HepG2 (cell line): ENCODE measurements around the gene C2CD3. TPM values are rescaled to one million over a fixed set of nuclear protein-coding genes. Genes with fewer than 3 reads are reported as not detected.
A peak's percentile ranks its signal among the peaks of the same experiment; 100 is the strongest.

Experiments used
- CCAR2 ChIP-seq: fragments of 200-400 bp; formaldehyde crosslinking; optimal IDR thresholded peaks from 2 replicates; pipeline ENCODE3; 2018; ENCODE audit warnings: low read depth, mild to moderate bottlenecking, low read length, moderate library complexity
- ETV6 ChIP-seq: sonication (generic); formaldehyde crosslinking; conservative IDR thresholded peaks from 2 replicates; pipeline ENCODE4 v1.4.0; 2020; ENCODE audit warnings: missing genetic modification reagents
- HOXA3 ChIP-seq: sonication (generic); formaldehyde crosslinking; IDR thresholded peaks from 2 replicates; pipeline ENCODE4 v1.5.0; 2020; ENCODE audit warnings: missing genetic modification reagents
- KAT7 ChIP-seq: IDR thresholded peaks from 2 replicates; pipeline ENCODE4 v1.6.1; 2018; ENCODE audit warnings: borderline replicate concordance, missing compliant biosample characterization
- KLF16 ChIP-seq, 2 experiments: sonication (generic) in 1 of 2; formaldehyde crosslinking in 1 of 2; IDR thresholded peaks; 2 replicates each; pipeline versions ENCODE4 v1.6.1 to v1.8.0; 2016 to 2023; ENCODE audit warnings: missing genetic modification reagents in 2 of 2, missing compliant biosample characterization in 1 of 2
- KMT2A ChIP-seq: sonication (generic); formaldehyde crosslinking; IDR thresholded peaks from 2 replicates; pipeline ENCODE4 v1.4.0; 2020; ENCODE audit warnings: missing genetic modification reagents
- MED13 ChIP-seq: sonication (generic); formaldehyde crosslinking; IDR thresholded peaks from 2 replicates; pipeline ENCODE4 v1.5.0; 2020; ENCODE audit warnings: missing genetic modification reagents
- MXD3 ChIP-seq: IDR thresholded peaks from 2 replicates; pipeline ENCODE4 v1.6.1; 2016; ENCODE audit warnings: mild to moderate bottlenecking, missing biosample characterization, missing genetic modification reagents
- MXD4 ChIP-seq: IDR thresholded peaks from 2 replicates; pipeline ENCODE4 v1.6.1; 2016; ENCODE audit warnings: mild to moderate bottlenecking, missing biosample characterization, missing genetic modification reagents
- NCOR1 ChIP-seq: fragments of 200-600 bp; sonication (generic); IDR thresholded peaks from 2 replicates; pipeline ENCODE4 v1.7.0; 2017; ENCODE audit warnings: antibody characterized with exemption, low read length, borderline replicate concordance
- NFE2L2 ChIP-seq: fragments of 150-350 bp; IDR thresholded peaks from 2 replicates; pipeline ENCODE4 v1.6.1; 2014; ENCODE audit warnings: low read length
- PHF20 ChIP-seq: sonication (generic); formaldehyde crosslinking; IDR thresholded peaks from 2 replicates; pipeline ENCODE4 v1.5.0; 2020; ENCODE audit warnings: mild to moderate bottlenecking, missing genetic modification reagents
- REPIN1 ChIP-seq: sonication (generic); formaldehyde crosslinking; IDR thresholded peaks from 2 replicates; pipeline ENCODE4 v1.8.0; 2022; ENCODE audit warnings: missing genetic modification reagents, low read depth, mild to moderate bottlenecking, borderline replicate concordance
- RFXAP ChIP-seq: sonication (generic); formaldehyde crosslinking; IDR thresholded peaks from 2 replicates; pipeline ENCODE4 v1.4.0; 2020; ENCODE audit warnings: missing genetic modification reagents, borderline replicate concordance
- RNF2 ChIP-seq: fragments of 450-650 bp; conservative IDR thresholded peaks from 2 replicates; pipeline ENCODE4 v1.6.1; 2016; ENCODE audit warnings: low read depth
- SMAD9 ChIP-seq: sonication (generic); formaldehyde crosslinking; IDR thresholded peaks from 2 replicates; pipeline ENCODE4 v1.5.1; 2020; ENCODE audit warnings: mild to moderate bottlenecking, missing genetic modification reagents
- TARDBP ChIP-seq: sonication (generic); formaldehyde crosslinking; IDR thresholded peaks from 2 replicates; pipeline ENCODE4 v1.8.0; 2022; ENCODE audit warnings: mild to moderate bottlenecking, missing genetic modification reagents
- ZNF124 ChIP-seq: sonication (generic); formaldehyde crosslinking; IDR thresholded peaks from 2 replicates; pipeline ENCODE4 v1.4.0; 2020; ENCODE audit warnings: missing genetic modification reagents
- ZNF138 ChIP-seq: sonication (generic); formaldehyde crosslinking; IDR thresholded peaks from 2 replicates; pipeline ENCODE4 v1.5.0; 2020; ENCODE audit warnings: mild to moderate bottlenecking, low read depth, missing genetic modification reagents
- ZNF280B ChIP-seq: sonication (generic); formaldehyde crosslinking; IDR thresholded peaks from 2 replicates; pipeline ENCODE4 v1.5.0; 2020; ENCODE audit warnings: missing genetic modification reagents, mild to moderate bottlenecking, borderline replicate concordance
- ZNF326 ChIP-seq: sonication (generic); formaldehyde crosslinking; IDR thresholded peaks from 2 replicates; pipeline ENCODE4 v1.4.0; 2020; ENCODE audit warnings: missing genetic modification reagents, borderline replicate concordance
- ZNF33A ChIP-seq: sonication (generic); formaldehyde crosslinking; IDR thresholded peaks from 2 replicates; pipeline ENCODE4 v1.5.1; 2020; ENCODE audit warnings: missing genetic modification reagents, mild to moderate bottlenecking, moderate library complexity, borderline replicate concordance
- ZNF567 ChIP-seq: sonication (generic); formaldehyde crosslinking; IDR thresholded peaks from 2 replicates; pipeline ENCODE4 v1.8.1; 2023; ENCODE audit warnings: mild to moderate bottlenecking, missing genetic modification reagents, borderline replicate concordance
- ZNF792 ChIP-seq: IDR thresholded peaks from 2 replicates; pipeline ENCODE4 v1.6.1; 2016
- ZSCAN29 ChIP-seq: sonication (generic); formaldehyde crosslinking; conservative IDR thresholded peaks from 2 replicates; pipeline ENCODE4 v1.4.0; 2020; ENCODE audit warnings: mild to moderate bottlenecking, missing genetic modification reagents
- ZSCAN30 ChIP-seq: sonication (generic); formaldehyde crosslinking; IDR thresholded peaks from 2 replicates; pipeline ENCODE4 v1.5.0; 2020; ENCODE audit warnings: mild to moderate bottlenecking, missing genetic modification reagents
- polyA plus RNA-seq, 8 experiments: library from polyadenylated mRNA; depleted of rRNA in 3 of 8; stranded (reverse) in 7 of 8; unstranded in 1 of 8; fragments of >200 nt; fragmentation: Illumina TruSeq in 4 of 8; extraction: Trizol in 4 of 8; gene quantifications; 2 replicates each; pipeline versions ENCODE4 v1.2.1 to v1.2.3, GENCODE V29; 2011 to 2016; ENCODE audit warnings: low read depth in 4 of 8, missing spikeins in 1 of 8, mixed read lengths in 1 of 8; ENCODE audit not compliant: insufficient read depth in 1 of 8
- total RNA-seq, 5 experiments: library from RNA; depleted of rRNA; stranded (reverse); fragments of >200 nt; fragmentation: Illumina TruSeq; extraction: Trizol; gene quantifications; 2 replicates each; pipeline ENCODE4 v1.2.3, GENCODE V29; 2016; ENCODE audit warnings: low read depth in 1 of 5
- TF ChIP-seq, protein P1 (sequence below): sonication (generic); formaldehyde crosslinking; IDR thresholded peaks from 2 replicates; pipeline ENCODE4 v1.9.0; 2022; ENCODE audit warnings: low read depth, missing genetic modification reagents

The C2CD3 gene
- total and polyA plus RNA-seq, 2 of the 13 experiments (the other 11 are each of a cell fraction or from before 2014, with no cell fraction given), result 5.5 to 6.4 TPM

GRCh38 chr11:74170694-74171629 lies at the start of gene C2CD3, which contains the start of gene PPME1 (continued):
- TF ChIP-seq REPIN1 (peak; percentile 4; the same call in 1 of the 2 replicates), MED13 (CRISPR knock-in tag) (no peak), ZNF124 (CRISPR knock-in tag) (peak; percentile 77; the same call in 1 of the 2 replicates), ZSCAN30 (no peak), ZNF792 (peak; percentile 51), MXD4 (CRISPR knock-in tag) (peak; percentile 84; the same call in 1 of the 2 replicates), HOXA3 (peak; percentile 75; the same call in 1 of the 2 replicates), RFXAP (CRISPR knock-in tag) (peak; percentile 81; the same call in 1 of the 2 replicates), ZNF33A (peak; percentile 53; the same call in 1 of the 2 replicates), NFE2L2 (no peak), NCOR1 (peak; percentile 56; the same call in 1 of the 2 replicates), TARDBP (CRISPR knock-in tag) (peak; percentile 69), ZNF280B (0 out of 2 replicates have a peak, but pooled peaks have one; percentile 60), RNF2 (peak; percentile 72; the same call in 1 of the 2 replicates), CCAR2 (no peak), ZNF138 (CRISPR knock-in tag) (peak; percentile 94; the same call in 1 of the 2 replicates), KMT2A (peak; percentile 73), SMAD9 (CRISPR knock-in tag) (0 out of 2 replicates have a peak, but pooled peaks have one; percentile 64), MXD3 (CRISPR knock-in tag) (0 out of 2 replicates have a peak, but pooled peaks have one; percentile 35), KAT7 (CRISPR knock-in tag) (no peak; the same call in 1 of the 2 replicates), ZNF326 (CRISPR knock-in tag) (0 out of 2 replicates have a peak, but pooled peaks have one; percentile 41), KLF16 (CRISPR knock-in tag; IDR thresholded peaks at IDR 0.05) (peak in 1 of 2 experiments; percentile 77; a peak in 2 of 4 replicates), ZSCAN29 (CRISPR knock-in tag) (peak; percentile 77; the same call in 1 of the 2 replicates), ZNF567 (CRISPR knock-in tag) (peak; percentile 91; the same call in 1 of the 2 replicates), PHF20 (CRISPR knock-in tag) (peak; percentile 72; the same call in 1 of the 2 replicates), ETV6 (0 out of 2 replicates have a peak, but pooled peaks have one; percentile 41)
- TF ChIP-seq, protein P1, sequence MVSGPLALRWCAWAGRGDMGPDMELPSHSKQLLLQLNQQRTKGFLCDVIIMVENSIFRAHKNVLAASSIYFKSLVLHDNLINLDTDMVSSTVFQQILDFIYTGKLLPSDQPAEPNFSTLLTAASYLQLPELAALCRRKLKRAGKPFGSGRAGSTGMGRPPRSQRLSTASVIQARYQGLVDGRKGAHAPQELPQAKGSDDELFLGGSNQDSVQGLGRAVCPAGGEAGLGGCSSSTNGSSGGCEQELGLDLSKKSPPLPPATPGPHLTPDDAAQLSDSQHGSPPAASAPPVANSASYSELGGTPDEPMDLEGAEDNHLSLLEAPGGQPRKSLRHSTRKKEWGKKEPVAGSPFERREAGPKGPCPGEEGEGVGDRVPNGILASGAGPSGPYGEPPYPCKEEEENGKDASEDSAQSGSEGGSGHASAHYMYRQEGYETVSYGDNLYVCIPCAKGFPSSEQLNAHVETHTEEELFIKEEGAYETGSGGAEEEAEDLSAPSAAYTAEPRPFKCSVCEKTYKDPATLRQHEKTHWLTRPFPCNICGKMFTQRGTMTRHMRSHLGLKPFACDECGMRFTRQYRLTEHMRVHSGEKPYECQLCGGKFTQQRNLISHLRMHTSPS, result no peak
